D341Med (cell line): ENCODE results near the gene WNT10A.

ENCODE experiments used
- DNase-seq: peaks from one replicate; pipeline ENCODE4 v3.0.0; 2012; ENCODE audit warnings: low spot score

Gene WNT10A

DNA sequence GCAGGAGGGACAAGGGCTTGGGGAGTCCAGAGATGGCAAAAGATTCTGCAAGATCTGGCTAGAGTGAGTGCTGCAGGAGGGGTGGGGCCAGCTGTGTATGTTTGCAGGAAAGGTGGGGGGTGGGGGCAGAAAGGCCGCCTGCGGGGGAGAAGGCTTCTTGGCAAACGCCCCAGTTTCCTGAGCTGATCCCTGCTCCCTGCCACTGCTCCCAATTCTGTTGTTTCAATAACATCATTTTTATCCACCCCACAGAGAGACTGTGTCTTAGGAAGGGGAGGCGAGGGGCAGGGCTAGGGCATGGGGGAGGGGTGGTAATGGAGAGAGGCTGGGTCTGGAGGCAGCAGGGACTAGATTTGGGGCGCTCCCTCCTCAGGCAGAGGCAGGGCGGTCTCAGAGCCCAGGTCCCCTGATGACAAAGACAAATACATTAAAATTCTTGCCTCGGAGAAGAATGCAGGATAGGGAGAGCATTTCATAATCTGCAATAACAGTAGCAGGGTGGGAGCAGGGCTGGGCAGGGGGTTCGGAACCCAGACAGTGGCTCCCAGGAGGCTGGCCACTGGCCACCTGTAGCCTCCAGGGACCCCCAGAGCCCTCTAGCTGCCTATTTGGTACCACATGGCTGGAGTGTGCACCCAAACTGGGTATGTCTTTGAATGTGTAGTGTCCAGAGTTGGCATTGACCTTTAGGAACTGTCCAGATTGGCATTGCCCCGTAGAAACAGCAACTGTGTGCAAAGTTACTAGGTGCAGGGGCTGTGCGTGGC is 23.1 kb upstream of the WNT10A start:
- DNase-seq = peak; percentile 8

DNA sequence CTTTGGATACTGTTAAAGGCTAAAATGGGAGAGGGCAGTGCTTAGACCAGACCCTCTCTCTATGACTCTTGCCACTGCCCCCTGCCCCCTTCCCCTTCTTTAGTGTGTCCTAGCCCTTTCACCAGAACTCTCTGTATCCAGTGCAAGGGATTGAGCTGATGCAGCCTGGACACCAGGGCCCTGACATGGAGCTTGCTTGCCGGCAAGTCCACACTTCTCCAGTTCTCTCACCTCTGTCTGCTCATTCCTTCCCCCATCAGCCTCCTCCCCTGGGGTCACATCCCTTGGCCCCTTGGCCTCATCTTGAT is 22.6 kb upstream of the WNT10A start:
- DNase-seq = no peak

DNA sequence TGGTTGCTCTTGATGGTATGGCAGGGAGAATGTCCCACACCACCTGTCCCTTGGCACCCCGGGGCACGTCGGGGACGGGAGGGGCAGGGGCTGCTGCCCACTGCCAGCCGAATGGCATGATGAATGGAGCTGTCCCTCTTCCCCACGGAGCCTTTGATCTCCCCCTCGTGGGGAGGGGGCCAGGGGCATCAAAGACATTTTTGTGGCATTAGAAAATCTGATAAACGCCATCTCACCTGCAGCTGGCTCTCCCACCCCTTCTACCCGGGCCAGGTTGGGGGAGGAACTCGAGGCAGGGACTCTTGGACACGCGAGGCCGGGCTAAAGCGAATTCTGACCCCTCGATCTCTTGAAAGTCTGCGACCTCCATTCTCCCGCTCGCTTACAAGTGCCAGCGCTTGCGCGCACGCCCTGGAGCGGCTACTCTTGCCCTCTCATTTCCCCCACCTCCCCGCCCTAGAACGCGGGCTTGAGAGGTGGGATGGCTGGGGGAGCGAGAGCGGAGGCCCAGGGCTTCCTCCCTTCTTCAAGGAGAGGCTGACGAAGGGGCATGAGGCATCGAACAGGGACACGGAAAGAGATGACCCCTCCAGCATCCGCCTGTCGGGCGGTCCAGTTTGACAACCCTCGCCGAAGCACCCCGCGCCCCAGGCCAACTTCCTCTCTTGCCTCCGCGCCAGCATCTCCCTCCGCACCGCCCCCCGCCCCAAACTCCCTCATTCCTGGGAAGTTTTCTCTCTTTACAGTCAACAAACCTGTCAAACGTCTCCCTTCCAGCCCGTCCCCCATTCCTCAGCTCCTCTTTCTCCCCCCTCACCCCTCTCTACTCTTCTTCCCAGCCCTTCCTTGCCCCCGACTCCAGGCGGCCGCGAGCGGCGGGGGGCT is 21.7 kb upstream of the WNT10A start:
- no peak for DNase-seq

DNA sequence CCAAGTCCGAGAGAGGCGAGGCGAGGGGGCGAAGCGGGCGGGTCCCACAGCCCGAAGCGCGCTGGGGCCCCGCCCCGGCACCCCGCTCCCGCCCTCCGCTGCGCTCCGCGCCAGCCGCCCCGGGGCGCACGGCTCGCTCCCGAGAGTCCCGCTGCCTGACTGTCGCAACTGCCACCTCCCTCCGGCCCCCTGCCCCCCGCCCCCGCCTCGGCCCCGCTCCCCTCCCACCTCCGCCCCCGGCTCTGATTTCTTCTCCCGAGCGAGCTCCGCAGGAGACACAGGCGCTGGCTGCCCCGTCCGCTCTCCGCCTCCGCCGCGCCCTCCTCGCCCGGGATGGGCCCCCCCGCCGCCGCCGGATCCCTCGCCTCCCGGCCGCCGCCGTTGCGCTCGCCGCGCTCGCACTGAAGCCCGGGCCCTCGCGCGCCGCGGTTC is 21.1 kb upstream of the WNT10A start, which contains the start of gene WNT6:
Gene WNT6, plus strand, starts transcription at position 250 of the 432 bp plus-strand sequence. CDS start 233 bp downstream, outside the sequence.
- DNase-seq = peak; percentile 69

DNA sequence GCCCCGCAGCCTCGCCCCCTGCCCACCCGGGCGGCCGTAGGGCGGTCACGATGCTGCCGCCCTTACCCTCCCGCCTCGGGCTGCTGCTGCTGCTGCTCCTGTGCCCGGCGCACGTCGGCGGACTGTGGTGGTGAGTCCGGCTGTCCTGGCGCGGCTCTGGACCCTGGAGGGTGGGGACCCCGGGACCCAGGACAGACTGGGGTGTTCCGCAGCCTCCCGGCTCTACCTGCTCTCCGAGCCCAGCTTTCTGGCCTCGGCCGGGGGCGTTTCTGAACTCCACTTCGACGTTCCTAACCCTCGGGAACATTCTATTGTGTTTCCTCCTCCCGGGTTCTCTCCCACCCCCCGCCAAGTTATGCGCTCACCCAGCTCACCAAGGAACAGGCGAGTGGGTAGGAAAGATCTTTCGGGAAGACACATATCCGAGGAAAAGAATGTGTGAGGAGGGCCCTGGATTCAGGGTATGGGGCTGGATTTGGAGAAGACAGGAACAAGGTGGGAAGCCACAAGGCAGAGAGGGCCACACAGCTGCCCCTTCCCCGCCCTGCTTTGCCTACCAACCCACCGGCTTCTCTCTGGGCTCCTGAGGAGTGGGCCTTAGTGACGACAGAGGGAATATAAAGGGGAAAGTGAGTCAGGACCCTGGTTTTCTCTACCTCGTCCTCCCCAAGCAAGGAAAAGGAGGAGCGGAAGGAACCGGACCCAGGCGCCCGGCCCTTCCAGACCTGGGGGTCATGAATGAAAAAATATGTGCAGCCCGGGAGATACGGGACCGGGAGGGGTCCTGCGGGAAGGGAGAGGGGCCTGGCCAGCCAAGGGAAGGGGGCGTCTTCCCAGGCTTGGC is 20.4 kb upstream of the WNT10A start:
- peak; percentile 20 for DNase-seq

DNA sequence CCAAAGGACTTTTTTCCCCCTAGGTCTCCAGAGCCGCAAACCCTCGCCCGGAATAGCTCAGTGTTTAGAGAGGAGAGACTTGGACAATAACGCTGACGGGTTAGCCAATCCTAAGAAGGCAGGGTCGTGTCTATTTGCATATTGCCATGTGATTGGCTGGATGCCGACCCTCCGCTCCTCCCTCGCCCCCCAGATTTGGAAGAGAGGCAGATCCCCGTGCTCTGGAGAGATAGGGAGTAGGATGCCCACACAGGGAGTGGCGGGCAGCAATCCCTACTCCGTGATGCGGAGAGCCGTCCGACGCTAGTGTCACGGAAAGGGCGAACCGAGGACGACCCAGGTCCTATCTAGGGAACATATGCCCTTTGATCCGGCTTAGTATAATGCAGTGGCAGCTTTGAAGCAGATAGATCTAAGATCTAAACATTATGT is 19.7 kb upstream of the WNT10A start:
- peak; percentile 90 for DNase-seq

DNA sequence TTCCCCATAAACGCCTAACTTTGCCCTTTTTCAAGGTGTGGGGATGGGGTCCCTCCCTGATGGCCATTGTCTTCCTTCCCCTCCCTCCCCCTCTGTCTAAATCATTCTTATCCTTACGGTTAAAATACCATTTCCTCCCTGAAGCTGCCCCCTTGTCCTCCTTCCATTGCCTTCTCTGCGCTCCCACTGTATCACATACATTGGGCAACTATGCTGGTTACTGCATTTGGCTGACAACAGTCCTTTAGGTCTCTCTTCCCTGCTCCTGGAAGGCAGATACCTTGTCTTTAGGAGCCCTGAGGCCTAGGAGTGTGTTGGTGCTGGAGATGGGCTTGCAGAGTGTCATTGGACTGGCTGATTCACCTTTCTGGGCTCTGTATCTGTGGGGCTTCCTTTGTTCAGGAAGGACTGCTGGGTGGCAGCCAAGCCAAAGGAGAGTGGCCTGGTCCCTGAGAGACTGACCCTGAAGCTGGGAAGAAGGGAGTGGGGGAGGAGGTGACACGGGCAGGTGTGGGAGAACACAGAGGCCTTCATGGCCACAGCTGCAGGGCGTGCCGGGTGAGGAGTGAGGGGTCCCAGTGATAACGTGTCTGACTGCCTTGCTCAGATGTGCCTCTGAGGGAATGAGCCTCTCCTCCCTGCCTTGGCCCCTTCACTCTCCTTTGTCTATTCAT is 18.9 kb upstream of the WNT10A start:
- DNase-seq = no peak

DNA sequence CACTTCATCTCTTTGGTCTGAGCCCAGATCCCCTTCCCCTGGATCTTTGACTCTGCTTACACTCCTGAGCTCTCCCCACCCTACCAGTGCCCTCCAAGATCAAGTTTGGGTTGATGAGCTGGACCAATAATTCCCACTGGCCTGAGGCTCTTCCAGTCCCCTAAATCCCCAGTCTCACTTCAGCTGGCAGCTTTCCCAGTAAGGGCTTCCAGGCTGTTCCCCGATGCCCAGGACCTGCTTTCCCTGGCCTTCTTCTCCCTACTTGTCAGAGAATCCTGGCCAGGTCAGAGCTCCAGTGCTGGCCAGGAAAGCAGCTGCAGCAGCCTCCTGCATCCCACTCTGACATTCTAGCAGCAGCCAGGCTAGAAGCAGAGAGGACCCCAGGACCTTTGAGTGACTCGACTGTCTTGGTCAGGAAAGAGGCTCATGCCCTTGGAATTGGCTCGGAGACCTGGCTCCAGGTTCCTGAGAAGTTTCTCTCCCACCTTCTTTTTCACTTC is 17.6 kb upstream of the WNT10A start:
- DNase-seq = no peak

DNA sequence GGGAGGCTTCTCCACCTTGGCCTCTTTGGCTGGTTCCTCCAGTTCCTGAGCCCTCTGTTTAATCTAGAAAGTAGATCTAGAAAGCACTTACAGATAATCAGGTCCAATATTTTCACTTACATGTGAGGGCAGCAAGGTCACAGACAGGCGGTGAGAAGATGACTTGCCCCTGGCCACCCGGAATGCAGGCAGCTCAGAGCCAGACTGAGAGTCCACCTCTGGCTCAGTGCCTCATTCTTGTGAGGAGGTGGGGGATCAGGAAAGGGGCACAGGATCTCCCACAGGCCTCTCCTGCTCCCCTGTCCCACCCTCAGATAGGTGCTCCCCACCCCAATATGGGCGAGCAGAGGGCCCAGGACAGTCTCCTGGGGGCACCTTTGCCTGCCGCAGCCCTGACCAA is 15.3 kb upstream of the WNT10A start:
- DNase-seq = no peak

DNA sequence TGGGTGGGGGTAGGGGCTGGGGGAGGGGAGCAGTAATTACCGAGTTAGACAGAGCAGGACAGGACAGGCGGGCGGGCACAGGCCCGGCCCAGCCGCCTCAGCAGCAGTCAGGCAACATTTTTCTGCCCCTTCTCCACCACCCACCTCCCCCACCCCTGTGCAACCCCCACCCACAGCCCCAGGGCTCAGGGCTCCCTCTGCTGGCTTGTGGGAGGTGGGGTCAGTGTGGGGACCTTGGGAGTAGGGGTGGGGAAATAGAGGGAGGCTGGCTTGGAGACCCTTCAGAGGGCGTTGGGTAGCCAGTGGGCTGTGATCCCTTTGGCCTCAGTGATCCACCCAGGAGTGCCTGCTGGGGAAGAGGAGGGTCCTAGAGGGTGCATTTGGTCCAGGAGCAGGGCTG is 14.7 kb upstream of the WNT10A start:
- DNase-seq = no peak

DNA sequence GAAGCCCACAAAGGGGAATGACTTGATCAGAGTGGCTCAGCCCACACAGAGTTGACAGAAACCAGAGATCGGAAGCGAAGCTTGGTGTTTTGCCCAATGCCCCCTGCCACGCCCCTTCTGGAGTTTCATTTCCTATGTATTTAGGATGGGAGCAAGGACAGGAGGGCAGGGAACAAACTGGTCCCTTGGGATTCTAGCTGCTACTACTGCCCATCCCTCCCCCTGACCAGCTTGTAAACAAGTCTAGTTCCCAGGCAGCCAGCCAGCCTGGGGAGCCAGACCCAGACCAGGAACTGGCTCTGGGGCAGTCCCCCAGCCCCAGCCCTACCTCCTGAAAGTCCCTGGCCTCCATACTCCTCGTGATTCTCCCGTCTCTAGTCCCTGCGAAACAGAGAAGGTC is 12.8 kb upstream of the WNT10A start:
- no peak for DNase-seq

DNA sequence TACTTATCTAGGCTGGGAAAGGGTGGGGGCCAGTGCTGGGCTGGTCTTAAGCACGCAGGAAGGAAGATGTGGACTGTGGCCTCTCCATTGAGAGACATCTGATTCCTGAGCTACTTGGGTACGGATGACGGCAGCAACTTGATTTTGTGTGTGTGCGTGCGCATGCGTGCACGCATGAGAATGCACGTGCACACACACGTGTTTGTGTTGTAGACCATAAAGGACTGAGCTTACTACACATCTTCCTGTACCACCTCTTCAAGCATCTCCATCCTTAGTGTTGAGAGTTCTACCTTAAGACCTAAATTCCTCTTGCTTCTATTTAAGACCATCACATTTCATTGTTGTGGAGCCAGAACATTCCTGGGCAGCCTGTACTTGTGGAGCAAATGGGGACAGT is 11.6 kb upstream of the WNT10A start:
- no peak for DNase-seq

DNA sequence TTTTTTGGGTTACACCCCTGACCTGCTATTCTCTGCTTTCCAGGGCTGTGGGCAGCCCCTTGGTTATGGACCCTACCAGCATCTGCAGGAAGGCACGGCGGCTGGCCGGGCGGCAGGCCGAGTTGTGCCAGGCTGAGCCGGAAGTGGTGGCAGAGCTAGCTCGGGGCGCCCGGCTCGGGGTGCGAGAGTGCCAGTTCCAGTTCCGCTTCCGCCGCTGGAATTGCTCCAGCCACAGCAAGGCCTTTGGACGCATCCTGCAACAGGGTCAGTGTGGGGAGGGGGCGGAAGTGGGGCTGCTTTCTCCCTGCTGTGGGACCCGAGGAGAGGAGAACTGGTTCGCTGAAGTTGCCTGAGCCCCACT is 9.7 kb upstream of the WNT10A start:
- no peak for DNase-seq

DNA sequence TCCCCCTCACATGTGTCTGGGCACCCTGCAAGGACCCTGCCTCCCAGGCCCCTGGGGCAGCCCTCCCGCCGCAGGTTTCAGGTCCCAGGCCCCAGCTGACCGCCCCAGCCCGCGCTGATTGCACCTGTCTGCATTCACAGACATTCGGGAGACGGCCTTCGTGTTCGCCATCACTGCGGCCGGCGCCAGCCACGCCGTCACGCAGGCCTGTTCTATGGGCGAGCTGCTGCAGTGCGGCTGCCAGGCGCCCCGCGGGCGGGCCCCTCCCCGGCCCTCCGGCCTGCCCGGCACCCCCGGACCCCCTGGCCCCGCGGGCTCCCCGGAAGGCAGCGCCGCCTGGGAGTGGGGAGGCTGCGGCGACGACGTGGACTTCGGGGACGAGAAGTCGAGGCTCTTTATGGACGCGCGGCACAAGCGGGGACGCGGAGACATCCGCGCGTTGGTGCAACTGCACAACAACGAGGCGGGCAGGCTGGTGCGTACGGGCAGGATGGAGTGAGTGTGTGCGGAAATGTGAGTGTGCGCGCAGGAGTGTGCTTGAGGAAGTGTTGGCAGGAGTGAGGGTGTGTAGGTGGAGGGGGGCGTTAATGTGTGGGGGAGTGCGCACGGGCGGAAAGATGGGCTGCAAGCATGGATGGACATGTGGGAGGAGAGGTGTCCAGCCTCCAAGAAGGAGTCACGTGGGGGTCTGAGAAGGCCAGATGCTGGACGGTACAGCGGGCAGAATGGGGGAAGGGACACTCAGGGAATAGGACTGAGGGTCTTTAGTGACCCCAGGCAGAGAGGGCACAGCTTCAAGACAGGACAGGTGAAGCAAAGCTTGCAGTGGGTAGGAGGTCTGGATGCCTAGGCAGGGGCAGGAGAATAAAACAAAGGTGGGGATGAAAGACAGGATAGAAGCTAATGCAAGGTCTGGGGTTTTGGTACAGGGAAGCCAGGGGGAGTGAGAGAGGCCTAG is 9.0 kb upstream of the WNT10A start:
- DNase-seq = no peak

DNA sequence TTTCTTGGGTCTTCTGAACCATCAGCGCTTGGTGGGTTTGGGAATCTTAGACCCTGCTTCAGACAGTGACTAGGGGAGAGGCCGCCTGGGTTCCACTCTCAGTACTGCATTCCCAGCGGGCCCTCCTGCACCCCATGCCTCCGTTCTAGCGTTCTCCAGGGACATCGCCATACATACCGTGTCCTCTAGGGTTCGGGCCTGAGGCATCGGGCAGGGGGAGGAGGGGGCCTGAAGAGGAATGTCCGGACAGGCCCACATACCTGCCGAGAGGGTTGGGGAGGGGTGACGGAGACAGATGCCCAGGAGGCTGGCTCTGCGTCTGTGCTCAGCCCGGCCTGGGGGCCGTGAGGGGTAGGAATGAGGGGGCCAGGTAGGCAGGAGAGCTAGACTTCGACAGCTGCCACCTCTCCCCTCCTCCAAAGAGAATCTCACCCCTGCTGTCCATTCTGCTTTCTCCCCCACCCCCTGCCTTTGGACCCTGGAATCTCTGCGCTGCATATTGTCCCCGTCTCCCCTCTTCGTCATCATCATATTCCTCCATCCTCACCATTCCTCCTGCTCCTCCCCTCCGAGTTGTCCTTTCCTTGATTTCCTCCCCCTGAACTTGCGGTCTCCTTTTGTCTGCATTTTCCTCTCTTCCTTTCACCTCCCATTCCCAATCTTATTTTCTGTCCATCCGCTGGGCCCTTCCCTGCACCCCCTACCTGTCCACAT is 7.8 kb upstream of the WNT10A start:
- DNase-seq = no peak

DNA sequence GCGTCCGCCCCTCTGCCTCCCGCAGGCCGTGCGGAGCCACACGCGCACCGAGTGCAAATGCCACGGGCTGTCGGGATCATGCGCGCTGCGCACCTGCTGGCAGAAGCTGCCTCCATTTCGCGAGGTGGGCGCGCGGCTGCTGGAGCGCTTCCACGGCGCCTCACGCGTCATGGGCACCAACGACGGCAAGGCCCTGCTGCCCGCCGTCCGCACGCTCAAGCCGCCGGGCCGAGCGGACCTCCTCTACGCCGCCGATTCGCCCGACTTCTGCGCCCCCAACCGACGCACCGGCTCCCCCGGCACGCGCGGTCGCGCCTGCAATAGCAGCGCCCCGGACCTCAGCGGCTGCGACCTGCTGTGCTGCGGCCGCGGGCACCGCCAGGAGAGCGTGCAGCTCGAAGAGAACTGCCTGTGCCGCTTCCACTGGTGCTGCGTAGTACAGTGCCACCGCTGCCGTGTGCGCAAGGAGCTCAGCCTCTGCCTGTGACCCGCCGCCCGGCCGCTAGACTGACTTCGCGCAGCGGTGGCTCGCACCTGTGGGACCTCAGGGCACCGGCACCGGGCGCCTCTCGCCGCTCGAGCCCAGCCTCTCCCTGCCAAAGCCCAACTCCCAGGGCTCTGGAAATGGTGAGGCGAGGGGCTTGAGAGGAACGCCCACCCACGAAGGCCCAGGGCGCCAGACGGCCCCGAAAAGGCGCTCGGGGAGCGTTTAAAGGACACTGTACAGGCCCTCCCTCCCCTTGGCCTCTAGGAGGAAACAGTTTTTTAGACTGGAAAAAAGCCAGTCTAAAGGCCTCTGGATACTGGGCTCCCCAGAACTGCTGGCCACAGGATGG is 7.1 kb upstream of the WNT10A start:
- peak; percentile 69 for DNase-seq

DNA sequence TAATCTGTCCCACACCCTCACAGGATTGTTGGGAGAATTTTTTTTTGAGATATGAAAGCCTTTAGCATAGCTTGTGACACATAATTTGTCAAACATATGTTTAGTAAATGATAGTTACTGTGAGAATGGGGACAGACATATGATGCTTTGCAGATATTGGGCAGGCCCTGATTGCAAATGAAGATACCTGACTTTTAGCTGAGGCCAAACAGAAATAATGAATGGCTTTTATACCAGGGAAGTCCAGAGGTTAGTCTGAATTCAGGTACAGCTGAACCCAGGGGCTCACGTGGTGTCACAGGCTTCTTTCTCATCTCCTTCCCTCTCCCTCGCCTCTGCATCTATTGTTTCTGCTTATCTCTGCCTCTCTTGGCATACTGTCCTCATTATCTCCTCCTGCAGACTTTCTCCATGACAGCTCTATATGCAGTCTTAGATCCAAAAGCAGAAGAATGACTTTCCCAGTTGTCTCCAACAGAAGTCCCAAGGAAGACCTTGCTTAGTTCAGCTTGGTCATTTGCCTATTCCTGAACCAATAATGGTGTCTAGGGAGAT is 4.9 kb upstream of the WNT10A start:
- no peak for DNase-seq

DNA sequence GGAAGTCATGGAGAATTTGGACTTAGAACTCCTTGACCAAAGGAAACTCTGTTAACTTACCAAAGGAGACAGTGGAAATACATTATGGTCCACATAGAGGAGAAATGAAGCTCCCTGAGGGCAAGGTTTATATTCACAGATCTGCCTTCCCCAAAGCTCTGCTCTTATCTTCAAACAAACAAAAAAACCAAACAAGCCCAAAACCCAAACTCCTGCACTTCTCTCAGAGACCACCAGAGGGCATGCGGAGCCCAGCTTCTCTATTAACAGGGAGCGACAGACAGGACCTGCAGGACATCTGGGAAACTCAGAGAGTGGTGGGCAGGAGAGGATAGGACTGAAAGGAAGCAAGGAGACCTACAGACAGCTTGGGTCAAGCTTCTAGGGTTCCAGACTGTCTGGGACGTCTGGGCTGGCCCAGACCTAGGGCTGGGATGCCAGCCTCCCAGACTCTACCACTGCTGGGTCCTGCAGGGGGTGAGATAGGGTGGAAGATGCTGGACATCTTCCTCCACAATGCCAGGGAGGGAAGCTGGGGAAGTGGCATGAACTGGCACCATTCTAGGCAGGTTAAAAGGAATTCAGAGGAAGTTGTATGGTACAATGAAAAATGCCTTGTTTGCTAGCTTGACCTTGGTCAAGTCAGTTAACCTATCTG is 4.0 kb upstream of the WNT10A start:
- peak; percentile 68 for DNase-seq
